ENCODE data around the gene TSR1.

- TF ChIP-seq L3MBTL2 (conservative IDR thresholded peaks at IDR 0.05): no peak
- no peak for TF ChIP-seq ZNF384 (IDR thresholded peaks at IDR 0.05)
- TF ChIP-seq FOXA1 (IDR thresholded peaks at IDR 0.05): no peak
- no peak for TF ChIP-seq BHLHE40 (IDR thresholded peaks at IDR 0.05; ENCODE audit: borderline replicate concordance)
- TF ChIP-seq SP1 (IDR thresholded peaks at IDR 0.05): no peak
- no peak for TF ChIP-seq TARDBP (IDR thresholded peaks at IDR 0.05)
- TF ChIP-seq HDGF (IDR thresholded peaks at IDR 0.05; ENCODE audit: borderline replicate concordance): no peak
- TF ChIP-seq SUZ12 (IDR thresholded peaks at IDR 0.05): no peak
- TF ChIP-seq NFRKB (IDR thresholded peaks at IDR 0.05): no peak
Observed at GRCh38 chr17:2347805-2348685, 11.8 kb upstream of the TSR1 start.

All from HEK293T (cell line).